Activated effector memory CD4-positive, alpha-beta T cell treated with anti-CD3 and anti-CD28 coated beads, Interleukin-2, amount 50 U/mL, for 16 hours (primary cell): ENCODE measurements around the gene NAB2.
"Not testable (repeated sequence)": the region's sequence is repeated elsewhere in the genome, so short reads cannot be mapped to it uniquely, and the experiment has no call there.

Source experiments
- DNase-seq: peaks from one replicate; pipeline ENCODE4 v3.0.0-alpha.2; 2020

NAB2 gene

GRCh38 chr12:57069523-57069922, 19.4 kb upstream of the NAB2 start:
- peak; percentile 77 for DNase-seq

GRCh38 chr12:57072661-57073060, 16.3 kb upstream of the NAB2 start:
- no peak for DNase-seq

DNA sequence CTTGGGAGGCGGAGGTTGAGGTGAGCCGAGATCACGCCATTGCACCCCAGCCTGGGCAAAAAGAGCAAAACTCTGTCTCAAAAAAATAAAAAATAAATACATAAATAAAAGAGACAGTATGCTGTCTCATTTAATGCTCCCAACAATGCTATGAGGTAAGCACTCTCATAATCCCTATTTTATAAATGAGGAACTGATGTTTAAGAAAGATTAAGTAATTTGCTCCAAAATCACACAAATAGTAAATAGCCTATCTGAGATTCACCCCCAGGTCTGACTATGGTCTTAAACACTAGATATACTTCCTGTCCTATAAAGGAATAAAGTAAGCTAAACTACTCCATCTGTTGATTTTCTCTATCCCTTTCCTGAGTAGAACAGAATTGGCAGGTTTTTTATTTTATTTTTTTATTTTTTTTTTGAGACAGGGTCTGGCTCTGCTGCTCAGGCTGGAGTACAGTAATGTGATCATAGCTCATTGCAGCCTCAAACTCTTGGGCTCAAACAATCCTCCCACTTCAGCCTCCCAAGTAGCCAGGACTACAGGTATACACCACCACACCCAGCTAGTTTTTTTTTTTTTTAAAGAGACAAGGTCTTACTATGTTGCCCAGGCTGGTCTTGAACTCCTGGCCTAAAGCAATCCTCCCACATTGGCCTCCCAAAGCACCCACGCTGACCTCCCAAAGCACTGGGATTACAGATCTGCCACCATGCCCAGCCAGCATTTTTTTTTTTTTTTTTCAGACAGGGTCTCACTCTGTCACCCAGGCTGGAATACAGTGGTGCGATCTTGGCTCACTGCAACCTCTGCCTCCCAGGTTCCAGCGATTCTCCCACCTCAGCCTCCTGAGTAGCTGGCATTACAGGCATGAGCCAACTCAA, 15.1 kb upstream of the NAB2 start:
- DNase-seq = not testable (repeated sequence)

DNA sequence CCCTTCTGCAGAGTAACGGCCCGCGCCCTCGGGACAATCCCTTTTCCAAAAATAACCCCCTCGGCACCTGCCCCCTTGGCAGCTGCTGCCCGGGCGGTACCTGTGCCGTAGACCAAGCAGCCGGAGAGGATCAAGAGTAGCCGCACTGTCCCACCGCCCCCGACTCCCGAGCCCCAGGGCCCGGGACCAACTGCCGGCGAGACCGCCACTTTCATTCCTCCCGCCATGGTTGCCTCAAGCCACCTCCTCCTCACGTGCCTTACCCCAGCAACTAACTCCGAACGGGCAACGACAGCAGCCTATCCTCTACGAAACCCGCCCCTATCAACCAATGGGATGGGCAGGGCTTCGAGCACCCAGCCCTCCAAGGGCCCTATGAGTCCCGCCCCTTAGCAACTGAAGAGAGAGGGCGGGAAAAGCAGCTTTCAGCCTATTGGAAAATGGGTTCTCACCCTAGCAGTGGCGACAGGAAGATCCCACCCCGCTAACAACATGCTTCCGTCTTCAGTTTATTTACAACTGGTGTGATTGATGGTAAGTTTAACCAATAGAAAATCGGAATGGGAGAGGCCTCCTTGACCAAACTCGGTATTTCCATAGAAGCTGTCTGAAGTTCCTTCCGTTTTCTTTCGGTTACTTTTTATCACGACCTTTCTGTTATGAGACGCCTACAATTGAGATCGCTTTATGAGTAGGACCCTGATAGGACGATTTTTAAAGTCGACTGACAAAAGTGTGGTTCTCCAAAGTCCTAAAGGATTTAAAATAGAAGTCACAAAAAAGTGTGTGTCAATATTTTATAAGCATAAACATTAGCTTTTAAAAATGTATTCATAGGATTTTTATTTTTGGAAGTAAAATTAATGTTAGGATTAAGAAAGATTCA, 10.2 kb upstream of the NAB2 start, which contains the start of gene NEMP1:
NEMP1 (minus strand) TSS at position 273 of the 886 bp plus-strand sequence; CDS start at position 227, 46 bp downstream.
- peak; percentile 98 for DNase-seq

DNA sequence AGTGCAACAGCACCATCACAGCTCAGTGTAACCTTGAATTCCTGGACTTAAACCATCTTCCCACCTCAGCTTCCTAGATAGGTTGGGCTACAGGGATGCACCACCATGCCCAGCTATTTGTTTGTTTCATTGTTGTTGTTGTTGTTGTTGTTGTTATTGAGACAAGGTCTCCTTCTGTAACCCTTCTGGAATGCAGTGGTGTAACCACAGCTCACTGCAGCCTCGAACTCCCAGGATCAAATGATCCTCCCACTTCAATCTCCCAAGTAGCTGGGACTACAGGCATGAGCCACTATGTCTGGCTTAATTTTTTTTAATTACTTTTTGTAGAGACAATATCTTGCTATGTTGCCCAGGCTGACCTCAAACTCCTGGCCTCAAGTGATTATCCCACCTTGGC, 9.1 kb upstream of the NAB2 start:
- no peak for DNase-seq

DNA sequence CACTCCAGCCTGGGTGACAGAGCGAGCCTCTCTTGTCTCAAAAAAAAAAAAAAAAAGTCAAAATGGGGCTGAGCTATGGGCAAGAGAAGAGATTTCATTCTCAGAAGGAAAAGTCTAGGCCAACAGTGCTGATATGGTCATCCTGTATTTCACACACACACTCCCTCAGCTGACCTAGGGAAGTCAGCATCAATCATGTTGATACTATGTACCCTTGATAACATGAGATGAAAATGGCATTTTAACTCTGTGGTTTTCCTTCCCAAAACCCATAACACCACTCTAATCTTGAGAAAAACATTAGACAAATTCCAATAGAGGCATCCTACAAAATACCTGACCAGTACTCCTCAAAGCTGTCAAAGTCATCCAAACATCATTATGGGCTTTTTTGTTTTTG, 8.1 kb upstream of the NAB2 start:
- DNase-seq = no peak

DNA sequence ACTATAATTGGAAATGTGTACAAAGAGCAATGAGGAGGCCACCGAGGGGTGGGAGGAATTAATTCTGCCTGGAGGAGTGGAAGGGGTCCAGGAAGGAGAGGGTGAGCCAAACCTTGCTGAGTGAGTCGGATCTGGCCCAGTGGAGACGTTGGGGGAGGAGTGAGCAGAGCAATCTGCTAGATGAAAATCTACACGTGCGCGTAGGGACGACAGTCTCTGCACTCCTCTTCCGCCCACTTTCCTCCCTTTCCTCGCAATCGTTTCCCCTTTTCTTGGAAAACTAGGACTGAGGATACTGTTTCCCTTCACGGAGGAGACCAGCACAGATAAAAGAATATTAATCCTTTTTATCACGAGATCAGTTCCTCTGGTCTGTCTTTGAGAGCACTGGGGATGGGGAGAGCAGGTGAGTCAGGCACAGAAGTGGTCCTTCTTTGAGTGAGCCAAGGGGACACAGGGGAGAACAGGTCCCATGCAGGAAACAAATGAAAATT, 2.9 kb upstream of the NAB2 start:
- DNase-seq = peak; percentile 73

DNA sequence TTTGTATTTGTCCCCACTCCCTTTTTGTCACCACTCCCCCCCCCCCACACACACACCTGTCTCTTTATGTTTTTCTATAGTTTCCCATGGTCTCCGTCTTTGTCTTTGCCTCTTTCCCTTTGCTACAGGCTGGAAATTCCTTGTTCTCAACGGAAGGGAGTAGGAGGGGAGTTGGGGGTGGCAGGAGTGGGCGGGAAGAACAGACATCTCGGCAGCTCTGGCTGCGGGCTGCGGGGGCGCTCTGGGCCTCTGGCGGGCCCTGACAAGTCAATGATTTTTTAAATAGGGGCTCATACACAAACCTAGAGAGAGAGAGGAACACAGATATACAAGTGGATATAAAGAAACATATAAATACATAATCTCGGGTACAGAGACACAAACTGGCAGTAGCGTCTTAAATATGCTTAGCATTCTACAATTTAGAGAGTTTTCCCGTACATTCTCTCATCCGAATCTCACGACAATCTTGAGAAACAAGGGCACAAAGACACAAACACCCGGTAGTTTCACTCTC, 2.4 kb upstream of the NAB2 start:
- DNase-seq = peak; percentile 84

DNA sequence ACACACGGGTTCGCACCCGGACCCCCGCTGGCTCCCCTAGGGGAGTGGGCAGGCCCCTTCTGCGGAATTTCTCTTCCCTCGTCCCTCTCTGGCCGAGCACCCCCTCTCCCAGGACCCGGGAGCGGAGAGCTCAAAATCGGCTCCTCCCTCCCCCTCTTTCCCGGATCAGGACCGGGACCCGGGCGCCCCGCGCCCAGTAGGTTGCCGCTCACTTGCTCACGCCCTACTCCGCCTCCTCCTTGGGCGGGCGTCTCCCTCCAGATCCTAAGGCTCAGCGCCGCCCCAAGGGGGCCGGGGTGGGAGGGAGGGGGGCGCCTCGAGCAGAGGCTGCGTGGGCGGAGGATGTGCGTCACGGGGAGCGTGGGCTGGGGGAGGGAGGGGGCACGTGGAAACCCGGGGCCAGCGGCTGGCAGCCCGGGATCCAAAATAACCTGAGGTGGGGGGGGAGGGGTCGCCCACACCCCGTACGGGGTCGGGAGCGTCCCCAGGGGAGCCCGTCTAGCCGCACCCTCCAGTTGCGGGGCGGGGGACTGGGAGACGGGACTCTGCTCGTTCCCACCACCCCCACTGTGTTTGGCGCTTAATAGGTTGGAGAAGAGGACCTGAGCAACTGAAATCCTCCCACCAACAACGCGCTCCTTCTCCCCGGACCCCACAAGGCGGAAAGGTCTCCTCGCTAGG, 1.8 kb upstream of the NAB2 start:
- DNase-seq = peak; percentile 96

DNA sequence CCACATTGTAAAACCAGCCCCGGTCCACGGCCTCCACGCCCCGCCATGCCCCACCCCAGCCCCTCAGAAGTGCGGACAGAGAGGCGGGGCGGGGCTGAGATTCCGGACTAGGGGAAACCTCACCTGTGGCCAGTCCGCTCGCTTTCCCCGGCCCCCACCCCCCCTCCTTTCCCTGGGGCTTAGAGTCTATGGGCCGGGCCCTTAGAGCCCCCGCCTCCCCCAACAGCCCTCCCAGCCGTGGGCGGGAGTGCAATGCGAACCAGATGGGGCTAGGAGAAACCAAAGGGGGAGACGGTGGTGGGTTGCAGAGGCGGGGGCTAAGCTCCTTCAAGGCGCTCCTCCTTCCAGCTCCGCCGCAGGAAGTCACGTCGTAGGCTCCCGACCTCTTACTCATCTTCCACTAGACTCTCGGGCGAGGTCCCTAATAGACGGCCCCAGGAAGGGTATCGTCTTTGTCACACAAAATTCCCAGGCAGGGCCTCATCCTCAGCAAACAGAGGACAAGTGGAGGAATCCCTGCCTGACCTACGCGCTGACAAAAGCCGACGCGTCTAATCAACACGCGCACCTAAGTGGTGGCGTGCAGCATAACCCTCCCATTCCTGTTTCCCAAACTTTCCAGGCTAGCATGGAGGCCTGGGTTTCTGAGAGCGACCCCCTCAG, 1.1 kb upstream of the NAB2 start:
- peak; percentile 93 for DNase-seq

- peak; percentile 84 for DNase-seq
Observed at GRCh38 chr12:57089271-57090245, 644 bp downstream of the NAB2 start.

DNA sequence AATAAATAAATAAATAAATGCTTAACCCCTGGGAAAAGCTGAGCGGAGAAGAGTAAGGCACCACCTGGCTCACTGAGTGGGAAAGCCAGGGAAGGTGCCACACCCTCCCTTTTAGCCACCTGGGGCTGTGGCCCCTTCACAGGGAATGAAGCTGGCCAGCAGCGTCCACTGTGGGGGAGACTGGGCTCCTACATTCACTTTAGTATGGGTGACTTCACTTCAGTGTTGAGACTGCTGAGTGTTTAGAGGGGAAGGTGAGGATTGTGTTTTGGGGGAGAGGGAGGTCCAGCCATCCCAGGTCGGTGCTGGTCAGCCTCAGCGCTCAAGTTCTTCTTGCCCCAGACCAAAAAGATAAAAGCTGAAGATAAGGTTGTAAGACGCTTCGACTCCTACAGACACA, 1.6 kb downstream of the NAB2 start:
- no peak for DNase-seq

DNA sequence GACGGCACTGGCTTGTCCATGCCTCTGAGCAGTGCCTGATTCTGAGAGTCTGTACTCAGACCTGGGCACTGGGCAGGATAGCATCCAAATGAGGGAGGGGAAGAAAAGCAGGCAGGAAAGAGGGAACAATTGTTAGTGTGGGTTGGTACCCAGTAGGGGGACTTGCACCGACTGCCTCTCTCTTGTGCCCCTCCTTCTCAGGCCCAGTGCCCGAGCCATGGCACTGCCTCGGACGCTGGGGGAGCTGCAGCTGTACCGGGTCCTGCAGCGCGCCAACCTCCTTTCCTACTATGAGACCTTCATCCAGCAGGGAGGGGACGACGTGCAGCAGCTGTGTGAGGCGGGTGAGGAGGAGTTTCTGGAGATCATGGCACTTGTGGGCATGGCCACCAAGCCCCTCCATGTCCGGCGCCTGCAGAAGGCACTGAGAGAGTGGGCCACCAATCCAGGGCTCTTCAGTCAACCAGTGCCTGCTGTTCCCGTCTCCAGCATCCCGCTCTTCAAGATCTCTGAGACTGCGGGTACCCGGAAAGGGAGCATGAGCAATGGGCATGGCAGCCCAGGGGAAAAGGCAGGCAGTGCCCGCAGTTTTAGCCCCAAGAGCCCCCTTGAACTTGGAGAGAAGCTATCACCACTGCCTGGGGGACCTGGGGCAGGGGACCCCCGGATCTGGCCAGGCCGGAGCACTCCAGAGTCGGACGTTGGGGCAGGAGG, 2.2 kb downstream of the NAB2 start:
- DNase-seq = no peak

DNA sequence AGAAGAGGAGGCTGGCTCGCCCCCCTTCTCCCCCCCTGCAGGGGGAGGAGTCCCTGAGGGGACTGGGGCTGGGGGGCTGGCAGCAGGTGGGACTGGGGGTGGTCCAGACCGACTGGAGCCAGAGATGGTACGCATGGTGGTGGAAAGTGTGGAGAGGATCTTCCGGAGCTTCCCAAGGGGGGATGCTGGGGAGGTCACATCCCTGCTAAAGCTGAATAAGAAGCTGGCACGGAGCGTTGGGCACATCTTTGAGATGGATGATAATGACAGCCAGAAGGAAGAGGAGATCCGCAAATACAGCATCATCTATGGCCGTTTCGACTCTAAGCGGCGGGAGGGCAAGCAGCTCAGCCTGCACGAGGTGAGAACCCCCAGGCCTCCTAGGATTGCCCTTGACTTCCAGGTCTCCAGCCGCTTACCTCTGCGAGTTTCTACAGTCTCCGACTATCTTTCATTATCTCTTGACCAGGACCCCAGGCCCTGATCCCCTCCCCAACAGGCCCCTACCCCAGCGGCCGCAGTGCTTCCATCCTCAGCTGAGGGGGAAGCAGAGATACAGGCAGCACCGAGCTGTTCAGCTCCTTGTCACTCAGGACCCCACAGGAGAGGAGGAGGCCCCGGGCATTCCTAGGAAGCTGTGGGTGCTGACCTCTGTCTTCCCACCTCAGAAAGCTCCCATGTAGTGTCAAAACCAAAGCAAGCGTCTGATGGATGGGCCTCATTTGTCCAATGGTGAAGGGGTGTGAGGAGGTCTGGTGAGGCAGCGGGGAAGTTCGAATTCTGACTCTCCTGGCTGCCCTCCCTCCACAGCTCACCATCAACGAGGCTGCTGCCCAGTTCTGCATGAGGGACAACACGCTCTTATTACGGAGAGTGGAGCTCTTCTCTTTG, 3.0 kb downstream of the NAB2 start:
- DNase-seq = no peak

- no peak for DNase-seq
Observed at GRCh38 chr12:57092529-57092862, 3.6 kb downstream of the NAB2 start.

DNA sequence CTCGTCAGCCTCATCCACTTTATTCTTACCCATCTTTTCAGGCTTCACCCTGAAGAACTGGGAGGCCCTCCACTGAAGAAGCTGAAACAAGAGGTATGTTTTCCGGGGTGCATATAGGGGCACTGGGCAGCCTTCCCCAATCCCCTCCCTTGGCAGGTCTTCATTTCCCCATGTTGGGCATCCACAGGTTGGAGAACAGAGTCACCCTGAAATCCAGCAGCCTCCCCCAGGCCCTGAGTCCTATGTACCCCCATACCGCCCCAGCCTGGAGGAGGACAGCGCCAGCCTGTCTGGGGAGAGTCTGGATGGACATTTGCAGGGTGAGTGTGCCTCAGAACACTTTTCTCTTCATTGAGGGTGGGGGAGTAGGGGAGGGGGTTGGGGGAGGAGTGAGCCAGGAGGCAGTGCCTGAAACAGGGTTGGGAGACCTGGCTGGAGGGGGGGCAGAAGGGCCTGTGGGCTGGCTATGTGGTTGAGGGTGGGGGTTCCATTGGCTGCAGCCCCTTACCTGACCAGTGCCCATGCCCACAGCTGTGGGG, 4.0 kb downstream of the NAB2 start:
- DNase-seq = no peak

DNA sequence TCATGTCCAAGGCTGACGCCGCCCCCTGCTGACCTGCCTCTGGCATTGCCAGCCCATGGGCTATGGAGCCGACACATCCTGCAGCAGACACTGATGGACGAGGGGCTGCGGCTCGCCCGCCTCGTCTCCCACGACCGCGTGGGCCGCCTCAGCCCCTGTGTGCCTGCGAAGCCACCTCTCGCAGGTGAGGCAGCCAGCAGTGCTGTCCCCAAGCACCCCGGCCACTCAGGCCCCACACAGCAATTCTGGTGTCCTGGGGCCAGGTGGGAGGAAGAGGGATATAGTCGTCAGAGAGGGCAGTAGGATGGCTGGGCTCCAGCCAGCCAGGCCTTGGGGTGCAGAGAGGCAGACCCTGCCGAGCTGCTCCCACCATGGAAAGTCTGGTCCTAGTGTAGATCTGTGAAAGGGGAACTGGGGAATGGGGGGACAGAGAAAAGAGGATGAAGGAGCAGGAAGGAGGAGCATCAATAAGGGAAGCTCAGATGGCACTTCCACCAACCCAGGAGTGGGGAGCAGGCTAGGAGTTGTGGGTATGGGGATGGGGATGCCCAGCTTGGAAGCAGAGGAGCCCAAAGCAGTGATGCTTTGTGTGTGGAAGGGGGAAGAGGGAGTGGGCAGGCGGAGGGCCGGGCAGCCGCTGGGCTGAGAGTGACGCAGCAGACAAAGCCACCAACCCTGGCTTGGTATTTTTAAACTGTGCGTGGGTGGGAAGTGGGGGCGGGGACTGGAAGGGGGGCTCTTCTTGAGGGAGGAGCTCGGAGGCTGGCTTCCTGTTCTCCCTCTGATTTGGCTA, 4.7 kb downstream of the NAB2 start:
- peak; percentile 86 for DNase-seq
